ENCODE data around the gene FAM163B.

DNA sequence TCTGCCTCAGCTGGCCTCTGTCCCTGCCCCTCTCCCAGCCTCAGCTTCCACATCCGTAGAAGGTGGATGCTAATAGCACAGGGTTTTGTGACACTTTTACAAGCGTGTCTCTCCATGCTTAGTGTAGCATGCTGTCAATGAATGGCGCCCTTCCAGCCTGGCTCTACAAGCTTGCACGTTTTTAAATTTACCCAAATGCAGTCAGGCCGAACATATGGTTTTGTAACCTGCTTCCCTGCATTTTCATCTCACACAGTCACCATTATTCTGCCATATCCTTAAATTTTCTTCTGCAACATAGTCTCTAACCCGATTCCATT lies 28.8 kb downstream of the FAM163B start:
- TF ChIP-seq, protein P1, sequence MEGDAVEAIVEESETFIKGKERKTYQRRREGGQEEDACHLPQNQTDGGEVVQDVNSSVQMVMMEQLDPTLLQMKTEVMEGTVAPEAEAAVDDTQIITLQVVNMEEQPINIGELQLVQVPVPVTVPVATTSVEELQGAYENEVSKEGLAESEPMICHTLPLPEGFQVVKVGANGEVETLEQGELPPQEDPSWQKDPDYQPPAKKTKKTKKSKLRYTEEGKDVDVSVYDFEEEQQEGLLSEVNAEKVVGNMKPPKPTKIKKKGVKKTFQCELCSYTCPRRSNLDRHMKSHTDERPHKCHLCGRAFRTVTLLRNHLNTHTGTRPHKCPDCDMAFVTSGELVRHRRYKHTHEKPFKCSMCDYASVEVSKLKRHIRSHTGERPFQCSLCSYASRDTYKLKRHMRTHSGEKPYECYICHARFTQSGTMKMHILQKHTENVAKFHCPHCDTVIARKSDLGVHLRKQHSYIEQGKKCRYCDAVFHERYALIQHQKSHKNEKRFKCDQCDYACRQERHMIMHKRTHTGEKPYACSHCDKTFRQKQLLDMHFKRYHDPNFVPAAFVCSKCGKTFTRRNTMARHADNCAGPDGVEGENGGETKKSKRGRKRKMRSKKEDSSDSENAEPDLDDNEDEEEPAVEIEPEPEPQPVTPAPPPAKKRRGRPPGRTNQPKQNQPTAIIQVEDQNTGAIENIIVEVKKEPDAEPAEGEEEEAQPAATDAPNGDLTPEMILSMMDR (IDR thresholded peaks at IDR 0.05), result no peak
- no peak for TF ChIP-seq POLR2A (IDR thresholded peaks at IDR 0.05)
